IMR-90 (cell line): ENCODE results near the gene IL20.

ENCODE experiments used
- BHLHE40 ChIP-seq: fragments of 150-350 bp; IDR thresholded peaks from 2 replicates; pipeline ENCODE4 v1.6.1; 2016; ENCODE audit warnings: mild to moderate bottlenecking, low read depth, low read length
- CTCF ChIP-seq: conservative IDR thresholded peaks from 2 replicates; pipeline ENCODE4 v1.5.1; 2012; ENCODE audit warnings: mild to moderate bottlenecking, low read depth, low read length, improper control_type of control experiment

- TF ChIP-seq CTCF (no peak; the same call in 1 of the 2 replicates), BHLHE40 (no peak)
These were observed 8.6 kb upstream of the IL20 start for GRCh38 chr1:206856674-206857464.
